Adrenal gland (tissue), 12 donors: ENCODE results near the gene SEZ6. TPM values are rescaled to one million over a fixed set of nuclear protein-coding genes. Genes with fewer than 3 reads are reported as not detected.

ENCODE experiments used
- DNase-seq, 7 donors: peaks; one replicate each; pipeline ENCODE4 v3.0.0-alpha.2; 2019 to 2020
- H3K27ac ChIP-seq, 5 donors: fragments of 200-600 bp; sonication (generic) in 4 of 5; 1 replicate in 3 of 5; 2 replicates in 2 of 5; pipeline versions ENCODE4 v1.5.1 to v1.8.0; 2016 to 2020; ENCODE audit warnings: mild to moderate bottlenecking in 1 of 5
- H3K27me3 ChIP-seq: fragments of 200-600 bp; 2 replicates; pipeline ENCODE4 v1.8.0; 2021
- H3K36me3 ChIP-seq, 2 donors: fragments of 200-600 bp; replicated peaks in 1 of 2; 1 replicate in 1 of 2; 2 replicates in 1 of 2; pipeline versions ENCODE4 v1.5.1 to v1.8.0; 2018 to 2022
- H3K4me1 ChIP-seq, 2 donors: fragments of 200-600 bp; replicated peaks in 1 of 2; 1 replicate in 1 of 2; 2 replicates in 1 of 2; pipeline versions ENCODE4 v1.5.1 to v1.8.0; 2018 to 2021
- H3K4me3 ChIP-seq, 4 donors: fragments of 200-600 bp; sonication (generic) in 3 of 4; one replicate each; pipeline ENCODE4 v1.5.1; 2016 to 2018
- H3K9me3 ChIP-seq, 3 donors: fragments of 200-600 bp; sonication (generic) in 1 of 3; replicated peaks in 1 of 3; 1 replicate in 2 of 3; 2 replicates in 1 of 3; pipeline versions ENCODE4 v1.5.1 to v1.8.0; 2016 to 2021
- POLR2A ChIP-seq, 2 donors: fragments of 450-650 bp; IDR thresholded peaks; one replicate each; pipeline ENCODE4 v1.6.1; 2017; ENCODE audit warnings: antibody characterized with exemption in 2 of 2, mild to moderate bottlenecking in 2 of 2, moderate library complexity in 1 of 2
- WGBS, 4 donors: extraction: QIAGEN DNeasy Blood & Tissue Kit in 2 of 4; methylation state at CpG; one replicate each; pipeline versions ENCODE4 v1.1.5 to v1.1.7; 2013 to 2017; 5-methylcytosine and 5-hydroxymethylcytosine counted together
- intact Hi-C, 2 donors: fragments of 100-400 bp; cut with DNase I; formaldehyde crosslinking; loops; one replicate each; pipeline versions ENCODE4 v1.14.1 to v1.15.0; 2022 to 2023
- polyA plus RNA-seq, 3 donors: library from polyadenylated mRNA; stranded (reverse); fragments of 200-250 nt in 2 of 3; fragments of 350-450 nt in 1 of 3; fragmentation: Illumina TruSeq in 1 of 3; extraction: RNeasy Lipid Tissue Mini Kit (QIAGEN cat#74804) in 1 of 3; gene quantifications; one replicate each; pipeline ENCODE4 v1.2.3, GENCODE V29; 2013 to 2014
- total RNA-seq, 9 donors: library from RNA; depleted of rRNA in 4 of 9; stranded (reverse); fragments of >200 nt in 4 of 9; fragments of 120-200 nt in 1 of 9; fragmentation: NEBNext Ultra II Directional in 1 of 9; extraction: Animal tissue kit (Norgen Biotek cat#: 25700) in 1 of 9; gene quantifications; one replicate each; pipeline versions ENCODE4 v1.1.0 to v1.2.4, GENCODE V29; 2013 to 2023
- TF ChIP-seq, protein P1 (sequence below), 6 experiments: fragments of 450-650 bp in 4 of 6; fragments of 200-600 bp in 2 of 6; sonication (generic) in 1 of 6; IDR thresholded peaks; 1 replicate in 5 of 6; 2 replicates in 1 of 6; pipeline versions ENCODE4 v1.5.1 to v1.8.0; 2016 to 2021; ENCODE audit warnings: antibody characterized with exemption in 6 of 6, mild to moderate bottlenecking in 2 of 6, moderate library complexity in 1 of 6
- donor health status: healthy with polysubstance abuse.
- donor health status: Bipolar disorder and iron deficiency.
- donor health status: DM: yes; HTN: yes; CAD: no.
- donor health status: DM: no; HTN: no; CAD: no.
- donor health status: DM: no; HTN: no; CAD: no.
- donor health status: DM: yes; HTN: yes; CAD: no.

Gene SEZ6
- total and polyA plus RNA-seq, 12 donors = 0.11 to 1.0 (median 0.33) TPM; not detected in 6

DNA sequence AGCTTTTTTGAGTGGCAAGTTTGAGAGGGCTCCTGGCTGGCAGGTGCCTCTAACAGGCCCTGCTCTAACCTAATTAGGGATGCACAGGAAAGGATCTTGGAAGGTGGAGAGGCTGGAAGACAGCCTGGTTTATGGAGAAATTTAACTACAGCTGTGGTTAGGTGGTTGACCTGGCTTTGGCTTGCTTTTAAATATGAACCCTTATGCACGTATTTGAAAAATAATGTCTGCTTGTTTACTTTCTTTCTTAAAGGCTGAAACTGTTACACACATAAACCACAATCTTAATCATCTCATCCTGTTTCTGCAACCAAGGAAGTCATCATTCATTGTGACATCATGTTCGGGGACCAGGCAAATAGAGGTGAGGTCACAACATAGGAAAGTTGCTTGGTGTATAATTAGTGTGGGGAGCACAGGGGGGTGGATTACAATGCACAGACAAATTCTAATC is 79.9 kb downstream of the SEZ6 start:
- H3K27ac ChIP-seq = peak overlapping the region in 2 of 5 donors; percentile 53 to 67
- 17 to 26% (median 25%) methylated on average over 2 of the region's 2 CpGs for WGBS, 4 donors
- no peaks in the 10 kb centered on the region for H3K9me3 ChIP-seq
- peaks cover 0 to 26% of the 10 kb centered on the region in 2 donors for H3K4me1 ChIP-seq
- no peak overlapping the region for H3K4me3 ChIP-seq
- H3K27me3 ChIP-seq = no peaks in the 10 kb centered on the region
- no peak for TF ChIP-seq POLR2A (IDR thresholded peaks at IDR 0.05)
- TF ChIP-seq, protein P1, sequence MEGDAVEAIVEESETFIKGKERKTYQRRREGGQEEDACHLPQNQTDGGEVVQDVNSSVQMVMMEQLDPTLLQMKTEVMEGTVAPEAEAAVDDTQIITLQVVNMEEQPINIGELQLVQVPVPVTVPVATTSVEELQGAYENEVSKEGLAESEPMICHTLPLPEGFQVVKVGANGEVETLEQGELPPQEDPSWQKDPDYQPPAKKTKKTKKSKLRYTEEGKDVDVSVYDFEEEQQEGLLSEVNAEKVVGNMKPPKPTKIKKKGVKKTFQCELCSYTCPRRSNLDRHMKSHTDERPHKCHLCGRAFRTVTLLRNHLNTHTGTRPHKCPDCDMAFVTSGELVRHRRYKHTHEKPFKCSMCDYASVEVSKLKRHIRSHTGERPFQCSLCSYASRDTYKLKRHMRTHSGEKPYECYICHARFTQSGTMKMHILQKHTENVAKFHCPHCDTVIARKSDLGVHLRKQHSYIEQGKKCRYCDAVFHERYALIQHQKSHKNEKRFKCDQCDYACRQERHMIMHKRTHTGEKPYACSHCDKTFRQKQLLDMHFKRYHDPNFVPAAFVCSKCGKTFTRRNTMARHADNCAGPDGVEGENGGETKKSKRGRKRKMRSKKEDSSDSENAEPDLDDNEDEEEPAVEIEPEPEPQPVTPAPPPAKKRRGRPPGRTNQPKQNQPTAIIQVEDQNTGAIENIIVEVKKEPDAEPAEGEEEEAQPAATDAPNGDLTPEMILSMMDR (IDR thresholded peaks at IDR 0.05) = no peak
- H3K36me3 ChIP-seq = peaks cover 0 to 34% of the 10 kb centered on the region in 2 donors
- intact Hi-C loops = no loop called here
- no peak for DNase-seq

- Histone ChIP-seq H3K9me3 (no peaks in the 10 kb centered on the region), H3K4me3 (no peak overlapping the region), H3K36me3 (peaks cover 0 to 91% of the 10 kb centered on the region in 2 donors), H3K27me3 (no peaks in the 10 kb centered on the region), H3K4me1 (peaks cover 0 to 21% of the 10 kb centered on the region in 2 donors), H3K27ac (no peak overlapping the region)
- intact Hi-C loops = no loop called here
- no peak for DNase-seq
- no peak for TF ChIP-seq POLR2A (IDR thresholded peaks at IDR 0.05)
- TF ChIP-seq, protein P1 (IDR thresholded peaks at IDR 0.05) = no peak
Observed at GRCh38 chr17:28920201-28920600, 85.6 kb downstream of the SEZ6 start.

DNA sequence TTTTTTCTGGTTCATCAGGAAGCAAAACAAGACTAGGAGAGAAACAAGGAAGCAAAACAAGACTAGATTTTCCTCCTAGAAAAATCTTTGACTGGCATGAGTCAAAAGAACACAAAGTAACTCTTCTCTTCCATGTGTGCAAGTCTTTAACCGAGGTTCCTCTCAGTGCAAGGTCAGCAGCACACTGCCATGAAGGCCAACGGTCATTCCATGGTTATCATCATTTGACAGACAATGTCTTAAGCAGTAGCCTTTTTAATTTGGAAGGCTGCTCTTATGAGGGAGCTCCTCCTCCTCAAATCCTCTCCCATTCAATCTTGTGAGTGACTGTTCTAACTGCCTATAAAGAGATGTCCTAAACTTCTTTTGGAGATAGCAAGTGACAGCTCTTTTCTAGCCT is 87.5 kb downstream of the SEZ6 start:
- 28 to 55% (median 30%) methylated on average over 2 of the region's 2 CpGs for WGBS, 4 donors
- no peak for DNase-seq
- intact Hi-C loops = loop anchor here in 1 of 2 donors (10.0 kb wide), 2 partner anchors 63 to 163 kb away; partner anchors contain the start of gene ERAL1
- Histone ChIP-seq H3K4me3 (no peak overlapping the region), H3K9me3 (no peaks in the 10 kb centered on the region), H3K27me3 (no peaks in the 10 kb centered on the region), H3K27ac (no peak overlapping the region), H3K4me1 (peaks cover 0 to 16% of the 10 kb centered on the region in 2 donors), H3K36me3 (peaks cover 0 to 98% of the 10 kb centered on the region in 2 donors)
- TF ChIP-seq POLR2A (IDR thresholded peaks at IDR 0.05) = no peak
- TF ChIP-seq, protein P1 (IDR thresholded peaks at IDR 0.05) = no peak

DNA sequence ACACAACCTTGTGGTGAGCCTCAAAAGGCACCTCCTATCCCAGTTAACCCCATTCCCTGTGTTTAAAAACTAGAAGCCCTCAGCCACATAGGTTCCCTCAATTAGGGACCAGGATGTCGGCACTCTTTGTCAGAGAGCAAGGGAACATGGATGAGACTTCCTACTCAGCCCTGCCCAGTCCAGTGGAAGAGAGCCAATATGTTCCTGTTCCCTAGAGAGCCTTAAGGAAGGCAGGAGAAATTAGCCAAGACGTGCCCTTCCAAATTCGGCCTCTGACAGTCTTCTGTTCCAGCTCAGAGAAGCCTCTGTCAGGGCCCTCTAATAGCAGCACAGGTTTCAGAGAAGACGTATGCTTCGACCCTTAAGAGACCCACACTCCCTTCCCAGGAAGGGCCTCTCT is 88.4 kb downstream of the SEZ6 start:
- H3K27me3 ChIP-seq = no peaks in the 10 kb centered on the region
- peaks cover 0 to 98% of the 10 kb centered on the region in 2 donors for H3K36me3 ChIP-seq
- peak overlapping the region in 1 of 5 donors; percentile 22 for H3K27ac ChIP-seq
- peaks cover 0 to 16% of the 10 kb centered on the region in 2 donors for H3K4me1 ChIP-seq
- intact Hi-C loops = loop anchor here in 1 of 2 donors (10.0 kb wide), 2 partner anchors 63 to 163 kb away; partner anchors contain the start of gene ERAL1
- H3K4me3 ChIP-seq = no peak overlapping the region
- 71 to 78% (median 72%) methylated on average over 4 to 5 of the region's 5 CpGs for WGBS, 4 donors
- TF ChIP-seq, protein P1 (IDR thresholded peaks at IDR 0.05) = no peak
- no peak for TF ChIP-seq POLR2A (IDR thresholded peaks at IDR 0.05)
- no peak for DNase-seq
- no peaks in the 10 kb centered on the region for H3K9me3 ChIP-seq
